Measurements from ENCODE around the gene USF1. TPM values are rescaled to one million over a fixed set of nuclear protein-coding genes. Genes with fewer than 3 reads are reported as not detected.
"Not testable (repeated sequence)": the region's sequence is repeated elsewhere in the genome, so short reads cannot be mapped to it uniquely, and the experiment has no call there.

Gene USF1
- total and polyA plus RNA-seq, 2 experiments from 2014 or later: 11.9 to 85.1 TPM

GRCh38 chr1:161069241-161069640, 23.5 kb upstream of the USF1 start:
- no peaks in the 10 kb centered on the region for H3K4me1 ChIP-seq (ENCODE audit: insufficient read depth)
- H3K4me2 ChIP-seq: no peak overlapping the region
- no peaks in the 10 kb centered on the region for H3K9me2 ChIP-seq (replicated peaks; ENCODE audit: insufficient read depth)
- no peaks in the 10 kb centered on the region for H4K20me1 ChIP-seq (ENCODE audit: insufficient read depth, poor library complexity, severe bottlenecking)
- no peak for TF ChIP-seq EZH2phosphoT487 (IDR thresholded peaks at IDR 0.05; ENCODE audit: low read depth, severe bottlenecking, unreplicated experiment)
- no peak for TF ChIP-seq EZH2 (IDR thresholded peaks at IDR 0.05; ENCODE audit: borderline replicate concordance)
- TF ChIP-seq CTCF (IDR thresholded peaks at IDR 0.05; ENCODE audit: poor library complexity): no peak
- no peak overlapping the region for H3K4me3 ChIP-seq
- H3K27me3 ChIP-seq: peaks cover 2% of the 10 kb centered on the region
- WGBS (ENCODE audit: low lambda C conversion rate, missing lambda C conversion rate): 89% methylated on average over 9 of the region's 9 CpGs
- no peak overlapping the region for H3K27ac ChIP-seq
- no peaks in the 10 kb centered on the region for H3K36me3 ChIP-seq (replicated peaks; ENCODE audit: insufficient read depth, low read depth)
- H3K79me2 ChIP-seq: no peaks in the 10 kb centered on the region
- DNase-seq (ENCODE audit: low spot score): peak; percentile 5
- H2AFZ ChIP-seq: no peak overlapping the region
- no peaks in the 10 kb centered on the region for H3K9me3 ChIP-seq (ENCODE audit: low read depth)

- DNase-seq (ENCODE audit: low spot score): peak; percentile 2
- H4K20me1 ChIP-seq (ENCODE audit: insufficient read depth, poor library complexity, severe bottlenecking): no peaks in the 10 kb centered on the region
- no peak overlapping the region for H3K4me2 ChIP-seq
- no peaks in the 10 kb centered on the region for H3K9me2 ChIP-seq (replicated peaks; ENCODE audit: insufficient read depth)
- H3K27me3 ChIP-seq: peaks cover 9% of the 10 kb centered on the region
- TF ChIP-seq CTCF (IDR thresholded peaks at IDR 0.05; ENCODE audit: poor library complexity): no peak
- no peak for TF ChIP-seq EZH2 (IDR thresholded peaks at IDR 0.05; ENCODE audit: borderline replicate concordance)
- TF ChIP-seq EZH2phosphoT487 (IDR thresholded peaks at IDR 0.05; ENCODE audit: low read depth, severe bottlenecking, unreplicated experiment): no peak
- H3K9me3 ChIP-seq (ENCODE audit: low read depth): no peaks in the 10 kb centered on the region
- 83% methylated on average over 10 of the region's 10 CpGs for WGBS (ENCODE audit: low lambda C conversion rate, missing lambda C conversion rate)
- H3K4me3 ChIP-seq: no peak overlapping the region
- no peaks in the 10 kb centered on the region for H3K79me2 ChIP-seq
- no peaks in the 10 kb centered on the region for H3K36me3 ChIP-seq (replicated peaks; ENCODE audit: insufficient read depth, low read depth)
- H2AFZ ChIP-seq: no peak overlapping the region
- no peaks in the 10 kb centered on the region for H3K4me1 ChIP-seq (ENCODE audit: insufficient read depth)
- H3K27ac ChIP-seq: no peak overlapping the region
Observed at GRCh38 chr1:161068306-161069234, 22.8 kb upstream of the USF1 start.

- 72% methylated on average over 3 of the region's 3 CpGs for WGBS (ENCODE audit: low lambda C conversion rate, missing lambda C conversion rate)
- H3K9me2 ChIP-seq (replicated peaks; ENCODE audit: insufficient read depth): no peaks in the 10 kb centered on the region
- H3K9me3 ChIP-seq (ENCODE audit: low read depth): no peaks in the 10 kb centered on the region
- TF ChIP-seq EZH2 (IDR thresholded peaks at IDR 0.05; ENCODE audit: borderline replicate concordance): no peak
- no peak for TF ChIP-seq CTCF (IDR thresholded peaks at IDR 0.05; ENCODE audit: poor library complexity)
- no peak for TF ChIP-seq EZH2phosphoT487 (IDR thresholded peaks at IDR 0.05; ENCODE audit: low read depth, severe bottlenecking, unreplicated experiment)
- no peak overlapping the region for H3K4me2 ChIP-seq
- no peak overlapping the region for H3K4me3 ChIP-seq
- H3K27ac ChIP-seq: no peak overlapping the region
- H3K36me3 ChIP-seq (replicated peaks; ENCODE audit: insufficient read depth, low read depth): no peaks in the 10 kb centered on the region
- no peak for DNase-seq (ENCODE audit: low spot score)
- no peaks in the 10 kb centered on the region for H4K20me1 ChIP-seq (ENCODE audit: insufficient read depth, poor library complexity, severe bottlenecking)
- peaks cover 9% of the 10 kb centered on the region for H3K27me3 ChIP-seq
- no peaks in the 10 kb centered on the region for H3K79me2 ChIP-seq
- no peaks in the 10 kb centered on the region for H3K4me1 ChIP-seq (ENCODE audit: insufficient read depth)
- H2AFZ ChIP-seq: no peak overlapping the region
Observed at GRCh38 chr1:161066694-161067093, 20.9 kb upstream of the USF1 start.

- not testable (repeated sequence) for H3K4me3 ChIP-seq; H3K27me3 ChIP-seq; H2AFZ ChIP-seq; H3K4me2 ChIP-seq; H3K4me1 ChIP-seq (ENCODE audit: insufficient read depth); H3K27ac ChIP-seq; H3K79me2 ChIP-seq; DNase-seq (ENCODE audit: low spot score); H4K20me1 ChIP-seq (ENCODE audit: insufficient read depth, poor library complexity, severe bottlenecking); H3K36me3 ChIP-seq (replicated peaks; ENCODE audit: insufficient read depth, low read depth); H3K9me3 ChIP-seq (ENCODE audit: low read depth); H3K9me2 ChIP-seq (replicated peaks; ENCODE audit: insufficient read depth)
- WGBS (ENCODE audit: low lambda C conversion rate, missing lambda C conversion rate): 95% methylated on average over 7 of the region's 7 CpGs
Observed at GRCh38 chr1:161065681-161066080, 19.9 kb upstream of the USF1 start.

- H3K9me3 ChIP-seq (ENCODE audit: low read depth); H3K27me3 ChIP-seq; DNase-seq (ENCODE audit: low spot score); H3K36me3 ChIP-seq (replicated peaks; ENCODE audit: insufficient read depth, low read depth); H2AFZ ChIP-seq; H3K4me2 ChIP-seq; H3K79me2 ChIP-seq; H4K20me1 ChIP-seq (ENCODE audit: insufficient read depth, poor library complexity, severe bottlenecking); H3K4me1 ChIP-seq (ENCODE audit: insufficient read depth); H3K9me2 ChIP-seq (replicated peaks; ENCODE audit: insufficient read depth); H3K27ac ChIP-seq; H3K4me3 ChIP-seq: not testable (repeated sequence)
- 52% methylated on average over 6 of the region's 6 CpGs for WGBS (ENCODE audit: low lambda C conversion rate, missing lambda C conversion rate)
Observed at GRCh38 chr1:161063936-161064335, 18.2 kb upstream of the USF1 start.

Data from hepatocyte (in vitro differentiated cells).